ENCODE results near the gene RAB3D.
"Not testable (repeated sequence)": the region's sequence is repeated elsewhere in the genome, so short reads cannot be mapped to it uniquely, and the experiment has no call there.

RAB3D gene

GRCh38 chr19:11323601-11324078 lies 15.8 kb downstream of the RAB3D start:
- DNase-seq = no peak
- intact Hi-C loops (cut with DNase I; ENCODE audit: low total_unique reads) = no loop called here

GRCh38 chr19:11322269-11323024 lies 17.0 kb downstream of the RAB3D start:
- intact Hi-C loops (cut with DNase I; ENCODE audit: low total_unique reads) = no loop called here
- TF ChIP-seq CTCF (IDR thresholded peaks at IDR 0.05) = no peak
- Histone ChIP-seq H3K4me3 (no peak overlapping the region), H3K9me3 (no peaks in the 10 kb centered on the region), H3K27me3 (peaks cover 0 to 3% of the 10 kb centered on the region in 2 donors), H3K27ac (no peak overlapping the region), H3K4me1 (peaks cover 5 to 24% (median 16%) of the 10 kb centered on the region in 4 donors), H3K36me3 (peaks cover 13 to 26% (median 25%) of the 10 kb centered on the region in 3 donors)
- no peak for DNase-seq

More at GRCh38 chr19:11323601-11324078, 15.8 kb downstream of the RAB3D start:
- H3K4me1 ChIP-seq = peaks cover 5 to 23% (median 16%) of the 10 kb centered on the region in 4 donors
- no peak overlapping the region for H3K4me3 ChIP-seq
- peaks cover 0 to 3% of the 10 kb centered on the region in 2 donors for H3K27me3 ChIP-seq
- H3K9me3 ChIP-seq = no peaks in the 10 kb centered on the region
- no peak for TF ChIP-seq CTCF (IDR thresholded peaks at IDR 0.05)
- H3K36me3 ChIP-seq = peaks cover 19 to 38% (median 36%) of the 10 kb centered on the region in 3 donors
- H3K27ac ChIP-seq = peak overlapping the region; percentile 62 to 82

GRCh38 chr19:11321191-11322126 lies 18.0 kb downstream of the RAB3D start:
- no peaks in the 10 kb centered on the region for H3K9me3 ChIP-seq
- no peak overlapping the region for H3K4me3 ChIP-seq
- H3K36me3 ChIP-seq = peaks cover 3 to 16% (median 15%) of the 10 kb centered on the region in 3 donors
- no peak overlapping the region for H3K27ac ChIP-seq
- no peak for DNase-seq
- H3K27me3 ChIP-seq = peaks cover 0 to 3% of the 10 kb centered on the region in 2 donors
- peaks cover 5 to 27% (median 16%) of the 10 kb centered on the region in 4 donors for H3K4me1 ChIP-seq
- intact Hi-C loops (cut with DNase I; ENCODE audit: low total_unique reads) = no loop called here
- TF ChIP-seq CTCF (IDR thresholded peaks at IDR 0.05) = no peak

- H3K9me3 ChIP-seq; H3K27me3 ChIP-seq; H3K27ac ChIP-seq; H3K36me3 ChIP-seq; DNase-seq; H3K4me3 ChIP-seq; intact Hi-C loops (cut with DNase I; ENCODE audit: low total_unique reads): not testable (repeated sequence)
- H3K4me1 ChIP-seq = peaks cover 5 to 27% (median 16%) of the 10 kb centered on the region in 4 donors
Observed at GRCh38 chr19:11320278-11320995, 19.0 kb downstream of the RAB3D start.

GRCh38 chr19:11306337-11306736 lies 33.1 kb downstream of the RAB3D start:
- no peak overlapping the region for H3K27ac ChIP-seq
- no peak overlapping the region for H3K4me3 ChIP-seq
- no peaks in the 10 kb centered on the region for H3K4me1 ChIP-seq
- no peaks in the 10 kb centered on the region for H3K9me3 ChIP-seq
- intact Hi-C loops (cut with DNase I; ENCODE audit: low total_unique reads) = no loop called here
- no peak for TF ChIP-seq CTCF (IDR thresholded peaks at IDR 0.05)
- peaks cover 0 to 17% of the 10 kb centered on the region in 2 donors for H3K27me3 ChIP-seq
- no peak for DNase-seq
- H3K36me3 ChIP-seq = no peaks in the 10 kb centered on the region
